Hematopoietic multipotent progenitor cell treated with erythropoietin and hydrocortisone succinate and interleukin-3 and kit ligand, for 4 days (in vitro differentiated cells): ENCODE measurements around the gene ZFAND3.
"Not testable (repeated sequence)": the region's sequence is repeated elsewhere in the genome, so short reads cannot be mapped to it uniquely, and the experiment has no call there.

ENCODE experiments used
- DNase-seq: peaks from one replicate; pipeline ENCODE4 v3.0.0-alpha.2; 2015

The ZFAND3 gene

GRCh38 chr6:38016824-38017223 is 197.3 kb downstream of the ZFAND3 start:
- DNase-seq: peak; percentile 40

GRCh38 chr6:38018755-38019165 is 199.2 kb downstream of the ZFAND3 start:
- no peak for DNase-seq

GRCh38 chr6:38020593-38020992 is 201.1 kb downstream of the ZFAND3 start:
- no peak for DNase-seq

- no peak for DNase-seq
Observed at GRCh38 chr6:38021029-38021428, 201.5 kb downstream of the ZFAND3 start.

- peak; percentile 26 for DNase-seq
Observed at GRCh38 chr6:38021571-38021970, 202.0 kb downstream of the ZFAND3 start.

GRCh38 chr6:38022688-38023087 is 203.2 kb downstream of the ZFAND3 start:
- no peak for DNase-seq

GRCh38 chr6:38024908-38025307 is 205.4 kb downstream of the ZFAND3 start:
- no peak for DNase-seq

GRCh38 chr6:38025451-38025850 is 205.9 kb downstream of the ZFAND3 start:
- no peak for DNase-seq

GRCh38 chr6:38027685-38028373 is 208.3 kb downstream of the ZFAND3 start:
- peak; percentile 69 for DNase-seq

GRCh38 chr6:38030380-38030779 is 210.9 kb downstream of the ZFAND3 start:
- no peak for DNase-seq

- DNase-seq: no peak
Observed at GRCh38 chr6:38032797-38033196, 213.3 kb downstream of the ZFAND3 start.

GRCh38 chr6:38033442-38033982 is 214.0 kb downstream of the ZFAND3 start:
- DNase-seq: no peak

GRCh38 chr6:38034274-38034914 is 214.9 kb downstream of the ZFAND3 start:
- peak; percentile 66 for DNase-seq

GRCh38 chr6:38035478-38035877 is 216.0 kb downstream of the ZFAND3 start:
- no peak for DNase-seq

- DNase-seq: no peak
Observed at GRCh38 chr6:38039502-38039901, 220.0 kb downstream of the ZFAND3 start.

- DNase-seq: no peak
Observed at GRCh38 chr6:38040254-38040653, 220.7 kb downstream of the ZFAND3 start.

- DNase-seq: no peak
Observed at GRCh38 chr6:38043259-38043753, 223.8 kb downstream of the ZFAND3 start.

- DNase-seq: no peak
Observed at GRCh38 chr6:38045701-38046305, 226.3 kb downstream of the ZFAND3 start.

GRCh38 chr6:38047562-38047961 is 228.0 kb downstream of the ZFAND3 start:
- DNase-seq: no peak

GRCh38 chr6:38049861-38050397 is 230.4 kb downstream of the ZFAND3 start:
- DNase-seq: not testable (repeated sequence)

- DNase-seq: no peak
Observed at GRCh38 chr6:38051819-38052434, 232.4 kb downstream of the ZFAND3 start.

GRCh38 chr6:38054527-38055202 is 235.1 kb downstream of the ZFAND3 start:
- peak; percentile 34 for DNase-seq
